Activated effector memory CD4-positive, alpha-beta T cell treated with anti-CD3 and anti-CD28 coated beads, Interleukin-2, amount 50 U/mL, for 16 hours (primary cell): ENCODE data around the gene APC2.
"Not testable (repeated sequence)": the region's sequence is repeated elsewhere in the genome, so short reads cannot be mapped to it uniquely, and the experiment has no call there.

ENCODE experiments used
- DNase-seq: peaks from one replicate; pipeline ENCODE4 v3.0.0-alpha.2; 2020

Gene APC2

GRCh38 chr19:1503089-1503924 is 53.4 kb downstream of the APC2 start:
- peak; percentile 88 for DNase-seq

DNA sequence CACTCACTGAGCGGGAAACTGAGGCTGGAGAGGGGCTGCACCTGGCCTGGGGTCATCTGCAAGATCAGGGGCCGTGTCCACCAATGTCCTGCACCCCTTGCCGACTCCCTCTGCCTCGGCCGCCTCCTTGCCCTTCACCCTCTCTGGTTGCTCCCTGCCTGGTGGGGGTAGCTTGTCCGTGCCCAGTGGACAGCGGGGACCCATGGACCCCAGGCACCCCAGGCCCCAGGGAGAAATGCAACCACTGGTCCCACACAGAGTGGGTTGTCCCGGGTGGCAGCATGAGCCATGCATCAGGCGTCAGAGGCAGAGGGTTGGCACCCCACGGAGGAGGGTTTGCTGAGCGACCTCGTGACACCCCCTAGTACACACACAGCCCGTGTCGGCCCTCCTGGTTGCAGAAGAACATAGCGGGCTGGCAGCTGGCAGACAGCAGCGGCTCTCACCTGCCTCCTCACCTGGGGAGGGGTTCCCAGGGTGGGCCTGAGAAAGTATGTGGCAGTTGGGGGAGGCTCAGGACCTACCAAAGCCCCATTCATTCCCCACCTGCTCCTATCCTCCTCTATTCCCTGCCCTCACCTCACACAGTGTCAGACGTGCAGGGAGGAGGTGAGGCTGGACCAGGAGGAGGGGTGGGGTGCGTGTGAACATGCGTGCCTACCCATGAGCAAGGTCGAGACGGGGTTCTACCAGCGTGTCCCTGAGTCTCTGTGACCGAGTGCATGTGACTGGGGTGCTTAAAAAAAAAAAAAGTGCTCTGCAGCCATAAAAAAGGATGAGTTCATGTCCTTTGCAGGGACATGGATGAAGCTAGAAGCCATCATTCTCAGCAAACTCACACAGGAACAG is 54.2 kb downstream of the APC2 start:
- no peak for DNase-seq

- no peak for DNase-seq
Observed at GRCh38 chr19:1505012-1505411, 55.1 kb downstream of the APC2 start.

- DNase-seq = no peak
Observed at GRCh38 chr19:1505991-1506881, 56.3 kb downstream of the APC2 start.

GRCh38 chr19:1507192-1507660 is 57.3 kb downstream of the APC2 start:
- no peak for DNase-seq

- DNase-seq = peak; percentile 95
Observed at GRCh38 chr19:1507763-1508506, 58.0 kb downstream of the APC2 start.

- no peak for DNase-seq
Observed at GRCh38 chr19:1508507-1508856, 58.6 kb downstream of the APC2 start.

DNA sequence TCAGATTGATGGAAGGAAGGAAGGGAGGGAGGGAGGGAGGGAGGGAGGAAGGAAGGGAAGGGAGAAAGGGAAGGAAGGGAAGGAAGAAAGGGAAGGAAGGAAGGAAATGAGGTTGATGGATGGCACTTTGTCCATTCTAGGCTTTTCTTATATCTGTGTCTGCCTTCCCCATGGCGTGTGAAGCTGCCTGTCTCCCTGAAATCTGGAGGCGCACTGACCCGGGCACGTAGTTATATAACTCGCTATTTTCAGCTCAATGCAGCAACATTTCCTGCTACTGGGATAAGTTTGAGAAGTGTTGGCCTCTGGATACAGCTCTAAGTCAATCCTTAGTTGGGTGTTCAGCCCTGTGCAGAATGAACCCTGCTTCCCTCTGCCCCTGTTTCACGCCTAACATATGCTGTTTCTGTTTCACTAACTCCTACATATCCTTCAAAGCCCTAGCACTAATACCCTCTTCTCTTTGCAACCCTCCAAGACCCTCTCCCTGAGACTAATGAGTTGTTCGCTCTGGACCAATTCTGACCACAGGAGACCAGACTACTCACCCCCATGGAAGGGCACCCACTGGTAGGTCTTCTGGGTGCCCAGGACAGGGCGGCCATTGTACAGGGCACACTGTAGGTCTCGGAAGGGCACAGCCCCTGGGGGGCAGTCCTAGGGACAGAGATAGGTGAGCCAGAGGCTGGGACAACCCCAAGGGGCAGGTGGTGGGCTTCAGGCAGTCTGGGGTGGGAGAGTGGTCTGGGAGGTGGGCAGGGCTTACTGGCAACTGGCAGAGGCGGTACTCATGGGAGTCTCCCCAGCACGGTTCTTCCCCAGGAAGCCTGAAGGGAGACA is 59.9 kb downstream of the APC2 start:
- no peak for DNase-seq

DNA sequence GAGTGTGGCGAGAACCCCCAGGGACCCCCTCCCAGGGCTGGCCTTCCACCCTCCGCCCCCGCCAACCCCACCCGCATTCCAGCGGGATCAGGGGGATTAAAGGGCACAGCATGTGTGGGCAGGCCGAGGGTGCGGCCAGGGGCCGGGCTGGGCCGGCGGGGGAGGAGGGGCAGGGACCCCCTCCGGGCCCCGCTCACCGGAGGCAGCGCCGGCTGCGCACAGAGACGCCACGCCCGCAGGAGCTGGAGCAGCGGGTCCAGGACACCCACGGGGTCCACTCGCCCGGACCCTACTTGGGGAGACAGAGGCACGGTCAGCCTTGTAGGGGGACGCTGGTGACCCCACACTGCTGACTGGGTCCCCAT is 60.5 kb downstream of the APC2 start:
- no peak for DNase-seq

DNA sequence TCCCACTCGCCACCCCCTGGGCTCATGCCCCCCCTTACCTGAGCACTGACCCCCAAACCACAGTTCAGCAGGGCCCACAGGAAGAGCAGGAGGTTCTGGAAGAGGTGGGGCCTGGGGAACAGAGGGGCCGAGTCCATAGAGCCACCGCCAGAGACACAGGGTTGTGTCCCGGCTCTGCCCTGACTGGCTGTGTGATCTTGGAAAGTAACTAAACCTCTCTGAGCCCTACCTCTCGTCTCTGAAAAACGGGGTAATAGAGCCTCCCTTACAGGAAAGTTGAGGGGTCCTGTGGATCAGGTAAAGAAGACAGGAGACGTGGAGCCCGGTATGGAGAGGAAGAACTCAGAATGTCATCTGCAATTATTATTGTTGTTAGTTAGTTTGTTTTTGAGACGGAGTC is 60.9 kb downstream of the APC2 start:
- no peak for DNase-seq

DNA sequence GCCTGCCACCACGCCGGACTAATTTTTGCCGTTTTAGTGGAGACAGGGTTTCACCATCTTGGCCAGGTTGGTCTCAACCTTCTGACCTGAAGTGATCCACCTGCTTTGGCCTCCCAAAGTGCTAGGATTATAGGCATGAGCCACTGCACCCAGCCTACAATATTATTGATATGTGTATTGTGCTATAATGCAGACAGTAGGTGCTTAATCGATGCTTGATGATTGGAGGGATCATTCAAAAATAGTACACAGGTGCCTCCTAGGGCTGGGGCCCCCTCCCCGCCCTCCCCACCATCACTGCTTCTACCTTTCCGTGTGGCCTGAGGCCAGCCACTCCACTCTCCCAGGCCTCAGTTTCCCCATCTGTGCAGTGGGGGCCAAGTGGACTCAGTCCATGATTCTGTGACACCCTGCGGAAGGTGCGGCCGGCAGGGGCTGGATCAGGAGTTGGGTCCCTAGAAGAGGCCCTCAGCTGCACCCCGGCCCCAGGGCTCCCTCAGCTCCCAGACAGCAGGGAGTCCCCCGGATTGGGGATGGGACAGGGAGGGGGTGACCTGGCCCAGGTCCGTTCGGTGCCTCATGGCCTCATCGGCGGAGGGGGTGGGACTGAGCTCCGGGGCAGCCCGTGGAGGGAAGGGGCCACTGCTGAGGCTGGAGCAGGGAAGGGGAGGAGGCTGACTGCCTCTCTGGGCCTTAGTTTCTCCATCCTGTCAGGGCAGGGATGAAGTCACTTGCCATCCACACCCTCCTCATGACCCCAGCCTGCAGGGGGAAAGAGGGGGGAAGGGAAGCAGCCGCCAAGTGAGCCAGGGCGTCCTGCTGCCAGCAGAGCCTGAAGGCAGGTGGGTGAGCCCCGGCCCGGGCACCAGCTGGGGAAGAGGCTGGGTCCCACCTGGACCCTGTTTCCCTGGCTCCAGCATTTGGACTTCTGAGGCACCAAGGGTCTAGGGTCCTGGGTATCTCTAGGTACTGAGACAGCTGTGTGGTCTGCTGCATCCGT is 61.7 kb downstream of the APC2 start:
- DNase-seq = no peak

GRCh38 chr19:1512671-1513498 is 63.0 kb downstream of the APC2 start, which contains the start of gene ADAMTSL5:
Gene ADAMTSL5 (minus strand): TSS chr19:1513019. CDS start chr19:1510943, 2,076 bp downstream.
- peak; percentile 88 for DNase-seq

- peak; percentile 90 for DNase-seq
Observed at GRCh38 chr19:1513499-1514294, 63.8 kb downstream of the APC2 start.

DNA sequence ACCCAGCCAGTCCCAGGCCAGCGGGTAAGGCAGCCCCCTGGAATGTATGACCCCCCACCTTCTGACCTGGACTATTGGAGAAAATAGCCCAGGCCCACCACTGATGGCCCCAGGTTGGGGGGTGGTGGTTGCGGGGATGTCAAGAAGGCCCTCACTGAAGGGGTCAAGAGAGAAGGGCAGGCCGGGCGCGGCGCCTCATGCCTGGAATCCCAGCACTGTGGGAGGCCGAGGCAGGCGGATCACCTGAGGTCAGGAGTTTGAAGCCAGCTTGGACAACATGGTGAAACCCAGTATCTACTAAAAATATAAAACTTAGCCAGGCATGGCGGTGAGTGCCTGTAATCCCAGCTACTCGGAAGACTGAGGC is 64.4 kb downstream of the APC2 start:
- DNase-seq = no peak

GRCh38 chr19:1514986-1515721 is 65.2 kb downstream of the APC2 start:
- no peak for DNase-seq

- no peak for DNase-seq
Observed at GRCh38 chr19:1516395-1516753, 66.5 kb downstream of the APC2 start.

GRCh38 chr19:1518471-1518870 is 68.5 kb downstream of the APC2 start:
- no peak for DNase-seq

GRCh38 chr19:1519802-1520201 is 69.9 kb downstream of the APC2 start:
- DNase-seq = not testable (repeated sequence)
